ENCODE measurements around the gene CALML6.

GRCh38 chr1:1916851-1917251 lies 1.8 kb downstream of the CALML6 start:
- TF ChIP-seq CTCF (IDR thresholded peaks at IDR 0.05; ENCODE audit: low read length), result no peak
- TF ChIP-seq EZH2 (IDR thresholded peaks at IDR 0.05; ENCODE audit: borderline replicate concordance, low read length), result no peak

Data from OCI-LY1 (cell line).